Transverse colon (tissue), 4 donors: ENCODE results near the gene SIPA1L3. TPM values are rescaled to one million over a fixed set of nuclear protein-coding genes. Genes with fewer than 3 reads are reported as not detected.

Experiments used
- DNase-seq: peaks from one replicate; pipeline ENCODE4 v3.0.0-alpha.2; 2019
- H3K27ac ChIP-seq, 4 donors: fragments of 200-600 bp; sonication (generic); 2 replicates each; pipeline ENCODE4 v1.5.1; 2016 to 2018; ENCODE audit warnings: inconsistent platforms in 4 of 4
- H3K27me3 ChIP-seq: fragments of 200-600 bp; sonication (generic); 2 replicates; pipeline ENCODE4 v1.5.1; 2017; ENCODE audit warnings: inconsistent platforms
- H3K36me3 ChIP-seq, 4 donors: fragments of 200-600 bp; sonication (generic); 2 replicates each; pipeline ENCODE4 v1.5.1; 2017 to 2019; ENCODE audit warnings: inconsistent platforms in 4 of 4
- H3K4me1 ChIP-seq, 4 donors: fragments of 200-600 bp; sonication (generic); 2 replicates each; pipeline ENCODE4 v1.5.1; 2017 to 2020; ENCODE audit warnings: inconsistent platforms in 4 of 4
- H3K4me3 ChIP-seq, 4 donors: fragments of 200-600 bp; sonication (generic); 1 replicate in 1 of 4; 2 replicates in 3 of 4; pipeline versions ENCODE4 v1.5.1 to v1.6.1; 2017 to 2019; ENCODE audit warnings: inconsistent platforms in 4 of 4
- H3K9me3 ChIP-seq, 2 donors: fragments of 200-600 bp; sonication (generic); 2 replicates each; pipeline ENCODE4 v1.5.1; 2017 to 2019; ENCODE audit warnings: inconsistent platforms in 2 of 2
- EP300 ChIP-seq: sonication (generic); formaldehyde crosslinking; IDR thresholded peaks from one replicate; pipeline ENCODE4 v1.6.1; 2017; ENCODE audit warnings: antibody characterized with exemption, low read depth
- POLR2A ChIP-seq: fragments of 450-650 bp; IDR thresholded peaks from one replicate; pipeline ENCODE4 v1.6.1; 2016; ENCODE audit warnings: antibody characterized with exemption, mild to moderate bottlenecking, moderate library complexity
- POLR2AphosphoS5 ChIP-seq, 3 donors: sonication (generic); formaldehyde crosslinking; IDR thresholded peaks; one replicate each; pipeline ENCODE4 v1.6.1; 2016; ENCODE audit warnings: antibody characterized with exemption in 3 of 3
- WGBS, 2 donors: methylation state at CpG; one replicate each; pipeline ENCODE4 v1.1.5; 2018; ENCODE audit warnings: low coverage in 1 of 2; 5-methylcytosine and 5-hydroxymethylcytosine counted together
- in situ Hi-C, 4 donors: fragments of 200-750 bp; cut with MboI; loops; one replicate each; pipeline versions ENCODE4 v1.15.0 to v1.15.1; 2017; ENCODE audit warnings: low sequenced_read_pairs in 3 of 4, low pct_ligation_motif_present in 1 of 4, low pct_unique_long_range_greater_than_20kb in 1 of 4
- intact Hi-C: fragments of 100-400 bp; cut with DNase I; formaldehyde crosslinking; loops from one replicate; pipeline ENCODE4 v1.15.1; 2023; ENCODE audit warnings: low total_unique reads
- total RNA-seq, 4 donors: library from RNA; depleted of rRNA; stranded (reverse); fragments of >200 nt; gene quantifications; one replicate each; pipeline ENCODE4 v1.1.0, GENCODE V29; 2016
- TF ChIP-seq, protein P1 (sequence below), 5 experiments: fragments of 200-600 bp in 3 of 5; fragments of 450-650 bp in 2 of 5; sonication (generic) in 3 of 5; IDR thresholded peaks; 1 replicate in 2 of 5; 2 replicates in 3 of 5; pipeline ENCODE4 v1.5.1; 2016 to 2017; ENCODE audit warnings: antibody characterized with exemption in 5 of 5, inconsistent platforms in 3 of 5, mild to moderate bottlenecking in 2 of 5, moderate library complexity in 1 of 5

The SIPA1L3 gene
- total RNA-seq, 4 donors from 2014 or later = 191 to 284 (median 231) TPM

DNA sequence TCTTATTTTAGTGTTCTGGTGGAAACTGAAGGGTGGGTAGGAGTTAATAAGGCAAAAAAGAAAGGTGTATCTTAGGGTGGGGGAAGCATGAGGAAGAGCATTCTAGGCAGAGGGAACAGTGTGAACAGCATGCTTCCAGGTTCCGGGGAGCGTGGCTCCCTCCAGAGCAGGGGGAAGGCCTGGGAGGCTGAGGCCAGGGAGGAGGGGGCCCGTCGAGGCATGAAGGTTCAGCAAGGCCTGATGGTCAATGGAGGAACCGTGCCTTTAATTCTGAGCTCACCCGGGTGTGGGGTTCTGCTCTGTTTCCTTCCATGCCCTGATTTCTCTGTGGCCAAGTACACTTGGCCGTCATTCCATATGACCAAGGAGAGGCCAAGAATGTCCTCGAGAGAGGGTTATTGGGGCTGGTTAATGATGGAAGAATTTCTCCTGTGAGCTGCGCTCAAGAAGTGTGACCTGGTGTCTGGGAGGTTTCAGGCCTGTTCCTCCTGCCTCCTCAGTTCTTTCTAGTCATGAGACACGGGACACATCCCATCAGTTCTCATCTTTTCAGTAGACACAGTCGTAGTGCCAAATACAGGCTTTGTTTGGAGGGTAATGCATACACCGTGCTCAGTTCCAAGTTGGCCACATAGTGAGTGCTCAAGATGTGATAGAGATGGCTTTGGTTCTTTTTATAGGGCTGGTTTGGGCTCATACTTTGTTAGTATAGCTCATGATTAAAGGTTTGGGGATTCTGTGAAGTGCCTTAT, 73.6 kb downstream of the SIPA1L3 start:
- Histone ChIP-seq H3K27ac (peak overlapping the region in 2 of 4 donors; percentile 31 to 45), H3K9me3 (no peaks in the 10 kb centered on the region), H3K4me1 (peaks cover 9 to 42% (median 27%) of the 10 kb centered on the region in 4 donors), H3K27me3 (no peaks in the 10 kb centered on the region), H3K36me3 (no peaks in the 10 kb centered on the region), H3K4me3 (no peak overlapping the region)
- WGBS, 2 donors = 64 to 81% methylated on average over 8 to 12 of the region's 12 CpGs
- TF ChIP-seq POLR2AphosphoS5 (IDR thresholded peaks at IDR 0.05) = no peak
- TF ChIP-seq, protein P1, sequence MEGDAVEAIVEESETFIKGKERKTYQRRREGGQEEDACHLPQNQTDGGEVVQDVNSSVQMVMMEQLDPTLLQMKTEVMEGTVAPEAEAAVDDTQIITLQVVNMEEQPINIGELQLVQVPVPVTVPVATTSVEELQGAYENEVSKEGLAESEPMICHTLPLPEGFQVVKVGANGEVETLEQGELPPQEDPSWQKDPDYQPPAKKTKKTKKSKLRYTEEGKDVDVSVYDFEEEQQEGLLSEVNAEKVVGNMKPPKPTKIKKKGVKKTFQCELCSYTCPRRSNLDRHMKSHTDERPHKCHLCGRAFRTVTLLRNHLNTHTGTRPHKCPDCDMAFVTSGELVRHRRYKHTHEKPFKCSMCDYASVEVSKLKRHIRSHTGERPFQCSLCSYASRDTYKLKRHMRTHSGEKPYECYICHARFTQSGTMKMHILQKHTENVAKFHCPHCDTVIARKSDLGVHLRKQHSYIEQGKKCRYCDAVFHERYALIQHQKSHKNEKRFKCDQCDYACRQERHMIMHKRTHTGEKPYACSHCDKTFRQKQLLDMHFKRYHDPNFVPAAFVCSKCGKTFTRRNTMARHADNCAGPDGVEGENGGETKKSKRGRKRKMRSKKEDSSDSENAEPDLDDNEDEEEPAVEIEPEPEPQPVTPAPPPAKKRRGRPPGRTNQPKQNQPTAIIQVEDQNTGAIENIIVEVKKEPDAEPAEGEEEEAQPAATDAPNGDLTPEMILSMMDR (IDR thresholded peaks at IDR 0.05) = no peak
- no peak for TF ChIP-seq POLR2A
- no peak for TF ChIP-seq EP300
- in situ Hi-C loops (no loop called here), intact Hi-C loops (no loop called here)
- no peak for DNase-seq

DNA sequence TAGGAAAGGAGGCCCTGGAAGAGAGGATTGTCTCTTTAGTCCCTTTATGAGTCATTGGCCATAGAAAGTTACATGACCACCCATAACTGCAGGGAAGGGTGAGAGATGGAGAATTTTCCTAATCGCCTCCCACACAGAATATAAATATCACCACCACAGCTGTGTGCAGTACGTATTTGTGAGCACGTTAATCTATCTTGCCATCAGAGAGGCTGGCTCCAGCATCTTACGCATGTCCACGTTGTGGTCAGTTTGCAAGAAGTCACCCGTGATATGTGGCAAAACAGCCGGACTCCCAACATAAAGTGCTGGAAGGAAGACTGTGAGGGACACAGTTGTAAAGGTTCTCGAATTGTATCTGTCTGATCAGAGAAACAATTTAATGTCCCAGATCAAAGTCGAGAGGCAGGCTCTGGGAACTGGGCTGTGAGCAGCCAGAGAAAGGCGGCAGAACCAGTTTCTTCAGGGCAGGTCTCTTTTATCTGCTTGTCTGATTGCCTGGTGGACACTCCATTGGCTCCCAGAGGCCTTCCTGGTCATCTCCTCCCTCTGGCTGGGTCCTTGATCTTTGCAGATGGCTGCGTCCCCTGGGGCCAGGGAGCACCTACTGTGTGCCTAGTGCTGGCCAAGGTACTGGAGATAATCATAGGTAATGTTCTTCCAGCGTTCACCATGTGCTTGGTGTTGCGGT, 74.9 kb downstream of the SIPA1L3 start:
- intact Hi-C loops (no loop called here), in situ Hi-C loops (no loop called here)
- peak; percentile 76 for DNase-seq
- Histone ChIP-seq H3K9me3 (no peaks in the 10 kb centered on the region), H3K4me3 (no peak overlapping the region), H3K27ac (peak overlapping the region; percentile 20 to 53 (median 40)), H3K36me3 (no peaks in the 10 kb centered on the region), H3K27me3 (no peaks in the 10 kb centered on the region), H3K4me1 (peaks cover 9 to 45% (median 27%) of the 10 kb centered on the region in 4 donors)
- TF ChIP-seq POLR2A = no peak
- TF ChIP-seq POLR2AphosphoS5 (IDR thresholded peaks at IDR 0.05) = peak in 1 of 3 donors; percentile 35
- 10 to 63% methylated on average over 2 to 13 of the region's 13 CpGs for WGBS, 2 donors

DNA sequence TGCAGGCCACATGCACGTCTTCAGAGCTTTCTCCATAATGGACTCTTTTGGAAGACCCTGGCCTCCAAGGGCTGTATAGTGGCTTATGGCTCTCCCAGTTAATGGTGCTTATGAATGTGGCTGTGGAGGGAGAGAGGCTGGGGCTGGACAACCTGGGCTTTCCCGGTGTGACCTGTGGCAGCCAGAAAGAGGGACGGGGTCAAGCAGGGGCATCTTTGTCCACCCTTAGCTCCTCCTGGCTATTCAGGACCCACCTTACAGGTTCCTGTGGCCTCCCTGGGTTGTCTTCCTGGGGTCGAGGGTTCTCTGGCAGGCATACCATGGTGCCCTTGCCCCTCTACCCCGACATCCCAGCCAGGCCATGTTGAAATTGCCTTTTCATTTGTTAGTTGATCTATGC, 75.6 kb downstream of the SIPA1L3 start:
- Histone ChIP-seq H3K4me1 (peaks cover 9 to 51% (median 30%) of the 10 kb centered on the region in 4 donors), H3K27ac (peak overlapping the region; percentile 20 to 53 (median 40)), H3K36me3 (no peaks in the 10 kb centered on the region), H3K9me3 (no peaks in the 10 kb centered on the region), H3K4me3 (no peak overlapping the region), H3K27me3 (no peaks in the 10 kb centered on the region)
- TF ChIP-seq, protein P1 (IDR thresholded peaks at IDR 0.05) = no peak
- TF ChIP-seq POLR2A = no peak
- no peak for TF ChIP-seq EP300
- no peak for TF ChIP-seq POLR2AphosphoS5 (IDR thresholded peaks at IDR 0.05)
- DNase-seq = no peak
- 88% methylated on average over 5 of the region's 5 CpGs; no CpG with 5 or more reads in 1 of the 2 donors for WGBS, 2 donors
- intact Hi-C loops = no loop called here
- in situ Hi-C loops = no loop called here

DNA sequence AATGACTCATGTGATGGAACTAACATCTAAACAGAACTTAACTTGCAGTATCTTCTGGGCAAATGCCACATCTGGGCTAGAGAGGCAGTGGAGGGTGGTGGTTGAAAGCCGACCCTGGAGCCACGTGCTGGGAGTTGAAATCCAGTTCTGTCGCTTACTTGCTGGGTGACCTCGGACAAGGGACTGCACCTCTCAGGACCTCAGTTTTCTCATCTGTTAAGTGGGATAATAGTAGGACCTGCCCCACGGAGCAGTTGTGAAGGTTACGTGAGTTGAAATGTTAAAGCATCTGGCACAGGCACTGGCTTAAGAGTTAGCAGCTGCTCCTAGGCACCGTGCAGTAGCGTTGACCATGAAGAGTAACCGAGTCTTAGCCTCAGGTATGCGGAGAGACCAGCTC, 76.1 kb downstream of the SIPA1L3 start:
- Histone ChIP-seq H3K4me1 (peaks cover 9 to 56% (median 32%) of the 10 kb centered on the region in 4 donors), H3K9me3 (no peaks in the 10 kb centered on the region), H3K36me3 (no peaks in the 10 kb centered on the region), H3K27ac (no peak overlapping the region), H3K4me3 (no peak overlapping the region), H3K27me3 (no peaks in the 10 kb centered on the region)
- intact Hi-C loops = no loop called here
- WGBS, 2 donors = 78% methylated on average over 10 of the region's 10 CpGs; no CpG with 5 or more reads in 1 of the 2 donors
- in situ Hi-C loops = no loop called here
- DNase-seq = no peak
- TF ChIP-seq POLR2A (no peak), EP300 (no peak), POLR2AphosphoS5 (IDR thresholded peaks at IDR 0.05) (no peak)
- TF ChIP-seq, protein P1 (IDR thresholded peaks at IDR 0.05) = no peak
